ENCODE measurements around the gene ASTN2.

- TF ChIP-seq, protein P1, sequence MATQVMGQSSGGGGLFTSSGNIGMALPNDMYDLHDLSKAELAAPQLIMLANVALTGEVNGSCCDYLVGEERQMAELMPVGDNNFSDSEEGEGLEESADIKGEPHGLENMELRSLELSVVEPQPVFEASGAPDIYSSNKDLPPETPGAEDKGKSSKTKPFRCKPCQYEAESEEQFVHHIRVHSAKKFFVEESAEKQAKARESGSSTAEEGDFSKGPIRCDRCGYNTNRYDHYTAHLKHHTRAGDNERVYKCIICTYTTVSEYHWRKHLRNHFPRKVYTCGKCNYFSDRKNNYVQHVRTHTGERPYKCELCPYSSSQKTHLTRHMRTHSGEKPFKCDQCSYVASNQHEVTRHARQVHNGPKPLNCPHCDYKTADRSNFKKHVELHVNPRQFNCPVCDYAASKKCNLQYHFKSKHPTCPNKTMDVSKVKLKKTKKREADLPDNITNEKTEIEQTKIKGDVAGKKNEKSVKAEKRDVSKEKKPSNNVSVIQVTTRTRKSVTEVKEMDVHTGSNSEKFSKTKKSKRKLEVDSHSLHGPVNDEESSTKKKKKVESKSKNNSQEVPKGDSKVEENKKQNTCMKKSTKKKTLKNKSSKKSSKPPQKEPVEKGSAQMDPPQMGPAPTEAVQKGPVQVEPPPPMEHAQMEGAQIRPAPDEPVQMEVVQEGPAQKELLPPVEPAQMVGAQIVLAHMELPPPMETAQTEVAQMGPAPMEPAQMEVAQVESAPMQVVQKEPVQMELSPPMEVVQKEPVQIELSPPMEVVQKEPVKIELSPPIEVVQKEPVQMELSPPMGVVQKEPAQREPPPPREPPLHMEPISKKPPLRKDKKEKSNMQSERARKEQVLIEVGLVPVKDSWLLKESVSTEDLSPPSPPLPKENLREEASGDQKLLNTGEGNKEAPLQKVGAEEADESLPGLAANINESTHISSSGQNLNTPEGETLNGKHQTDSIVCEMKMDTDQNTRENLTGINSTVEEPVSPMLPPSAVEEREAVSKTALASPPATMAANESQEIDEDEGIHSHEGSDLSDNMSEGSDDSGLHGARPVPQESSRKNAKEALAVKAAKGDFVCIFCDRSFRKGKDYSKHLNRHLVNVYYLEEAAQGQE (IDR thresholded peaks at IDR 0.05; ENCODE audit: insufficient read depth in 1 of 2, low read depth in 2 of 2, low read length in 2 of 2), result no peak
- TF ChIP-seq POLR2AphosphoS5 (IDR thresholded peaks at IDR 0.05; ENCODE audit: low read depth, low read length) (no peak), TAF1 (IDR thresholded peaks at IDR 0.05; ENCODE audit: borderline replicate concordance, insufficient read depth, low read length) (no peak), SIN3A (IDR thresholded peaks at IDR 0.05; ENCODE audit: borderline replicate concordance, insufficient read depth, low read length) (no peak)
Measured at GRCh38 chr9:117156144-117156688, 258.6 kb downstream of the ASTN2 start.

All from PFSK-1 (cell line).